IPS-18c (cell line): Measurements from ENCODE around the gene RAMACL.
"Not testable (repeated sequence)": the region's sequence is repeated elsewhere in the genome, so short reads cannot be mapped to it uniquely, and the experiment has no call there.

ENCODE experiments used
- H3K4me3 ChIP-seq: 2 replicates; pipeline ENCODE4 v1.7.0; 2013; ENCODE audit warnings: low read depth, mild to moderate bottlenecking, low read length, moderate library complexity; ENCODE audit not compliant: insufficient read depth
- H3K9me3 ChIP-seq: one replicate; pipeline ENCODE4 v1.6.1; 2013; ENCODE audit warnings: mild to moderate bottlenecking, low read length, moderate library complexity; ENCODE audit not compliant: control insufficient read depth, insufficient read depth

Gene RAMACL

GRCh38 chr6:166553563-166554271 is 32.8 kb downstream of the RAMACL start:
- no peak overlapping the region for H3K4me3 ChIP-seq

GRCh38 chr6:166552600-166552999 is 33.9 kb downstream of the RAMACL start:
- no peaks in the 10 kb centered on the region for H3K9me3 ChIP-seq
- no peak overlapping the region for H3K4me3 ChIP-seq

More at GRCh38 chr6:166553563-166554271, 32.8 kb downstream of the RAMACL start:
- no peaks in the 10 kb centered on the region for H3K9me3 ChIP-seq

GRCh38 chr6:166551754-166552495 is 34.6 kb downstream of the RAMACL start:
- H3K4me3 ChIP-seq = no peak overlapping the region
- H3K9me3 ChIP-seq = no peaks in the 10 kb centered on the region

GRCh38 chr6:166546653-166547052 is 39.8 kb downstream of the RAMACL start:
- no peaks in the 10 kb centered on the region for H3K9me3 ChIP-seq
- no peak overlapping the region for H3K4me3 ChIP-seq

- Histone ChIP-seq H3K9me3 (no peaks in the 10 kb centered on the region), H3K4me3 (no peak overlapping the region)
These were observed 41.1 kb downstream of the RAMACL start for GRCh38 chr6:166545156-166546034.

- Histone ChIP-seq H3K9me3 (no peaks in the 10 kb centered on the region), H3K4me3 (no peak overlapping the region)
These were observed 42.2 kb downstream of the RAMACL start for GRCh38 chr6:166544296-166544605.

- H3K4me3 ChIP-seq = no peak overlapping the region
- no peaks in the 10 kb centered on the region for H3K9me3 ChIP-seq
These were observed 42.7 kb downstream of the RAMACL start for GRCh38 chr6:166543603-166544295.

- no peak overlapping the region for H3K4me3 ChIP-seq
- no peaks in the 10 kb centered on the region for H3K9me3 ChIP-seq
These were observed 43.9 kb downstream of the RAMACL start for GRCh38 chr6:166542580-166542912.

GRCh38 chr6:166541876-166542579 is 44.5 kb downstream of the RAMACL start:
- Histone ChIP-seq H3K4me3 (no peak overlapping the region), H3K9me3 (no peaks in the 10 kb centered on the region)

- no peaks in the 10 kb centered on the region for H3K9me3 ChIP-seq
- no peak overlapping the region for H3K4me3 ChIP-seq
These were observed 45.1 kb downstream of the RAMACL start for GRCh38 chr6:166541366-166541765.

- Histone ChIP-seq H3K4me3 (no peak overlapping the region), H3K9me3 (no peaks in the 10 kb centered on the region)
These were observed 45.7 kb downstream of the RAMACL start for GRCh38 chr6:166540631-166541331.

- H3K4me3 ChIP-seq = no peak overlapping the region
- peaks cover under 1% of the 10 kb centered on the region for H3K9me3 ChIP-seq
These were observed 46.9 kb downstream of the RAMACL start for GRCh38 chr6:166539543-166539942.

GRCh38 chr6:166539011-166539385 is 47.5 kb downstream of the RAMACL start:
- H3K9me3 ChIP-seq = not testable (repeated sequence)

GRCh38 chr6:166538297-166539010 is 48.0 kb downstream of the RAMACL start:
- H3K4me3 ChIP-seq = no peak overlapping the region
- peaks cover 2% of the 10 kb centered on the region for H3K9me3 ChIP-seq

More at GRCh38 chr6:166539011-166539385, 47.5 kb downstream of the RAMACL start:
- not testable (repeated sequence) for H3K4me3 ChIP-seq

GRCh38 chr6:166534658-166535406 is 51.6 kb downstream of the RAMACL start:
- no peak overlapping the region for H3K4me3 ChIP-seq

More at GRCh38 chr6:166534658-166535406, 51.6 kb downstream of the RAMACL start:
- H3K9me3 ChIP-seq = peaks cover 2% of the 10 kb centered on the region
